Liver (tissue), 3 donors: ENCODE measurements around the gene PRDM2.

ENCODE experiments used
- EGR1 ChIP-seq, 2 donors: IDR thresholded peaks; 2 replicates each; pipeline ENCODE4 v1.6.1; 2016 to 2018; ENCODE audit warnings: antibody characterized with exemption in 2 of 2, low read depth in 2 of 2
- GABPA ChIP-seq, 2 donors: IDR thresholded peaks in 1 of 2; conservative IDR thresholded peaks in 1 of 2; 2 replicates each; pipeline ENCODE4 v1.6.1; 2016; ENCODE audit warnings: antibody characterized with exemption in 2 of 2, mild to moderate bottlenecking in 1 of 2, moderate library complexity in 1 of 2
- JUND ChIP-seq, 2 donors: IDR thresholded peaks; 2 replicates each; pipeline ENCODE4 v1.6.1; 2016; ENCODE audit warnings: antibody characterized with exemption in 2 of 2
- REST ChIP-seq: IDR thresholded peaks from 2 replicates; pipeline ENCODE4 v1.6.1; 2016; ENCODE audit warnings: antibody characterized with exemption, mild to moderate bottlenecking
- RXRA ChIP-seq, 2 donors: IDR thresholded peaks; 2 replicates each; pipeline ENCODE4 v1.6.1; 2017 to 2018; ENCODE audit warnings: antibody characterized with exemption in 2 of 2, mild to moderate bottlenecking in 1 of 2
- TAF1 ChIP-seq: conservative IDR thresholded peaks from 2 replicates; pipeline ENCODE4 v1.6.1; 2016; ENCODE audit warnings: antibody characterized with exemption, mild to moderate bottlenecking
- TF ChIP-seq, protein P1 (sequence below): fragments of 150-350 bp; IDR thresholded peaks from 2 replicates; pipeline ENCODE4 v1.5.1; 2017; ENCODE audit warnings: improper control_type of control experiment, low read depth, low read length; ENCODE audit not compliant: missing input control
- TF ChIP-seq, protein P2 (sequence below): IDR thresholded peaks from 2 replicates; pipeline ENCODE4 v1.6.1; 2016; ENCODE audit warnings: antibody characterized with exemption
- donor health status: healthy.
- donor health status: healthy.

GRCh38 chr1:13830616-13831280 lies 130.8 kb downstream of the PRDM2 start:
- TF ChIP-seq, protein P1, sequence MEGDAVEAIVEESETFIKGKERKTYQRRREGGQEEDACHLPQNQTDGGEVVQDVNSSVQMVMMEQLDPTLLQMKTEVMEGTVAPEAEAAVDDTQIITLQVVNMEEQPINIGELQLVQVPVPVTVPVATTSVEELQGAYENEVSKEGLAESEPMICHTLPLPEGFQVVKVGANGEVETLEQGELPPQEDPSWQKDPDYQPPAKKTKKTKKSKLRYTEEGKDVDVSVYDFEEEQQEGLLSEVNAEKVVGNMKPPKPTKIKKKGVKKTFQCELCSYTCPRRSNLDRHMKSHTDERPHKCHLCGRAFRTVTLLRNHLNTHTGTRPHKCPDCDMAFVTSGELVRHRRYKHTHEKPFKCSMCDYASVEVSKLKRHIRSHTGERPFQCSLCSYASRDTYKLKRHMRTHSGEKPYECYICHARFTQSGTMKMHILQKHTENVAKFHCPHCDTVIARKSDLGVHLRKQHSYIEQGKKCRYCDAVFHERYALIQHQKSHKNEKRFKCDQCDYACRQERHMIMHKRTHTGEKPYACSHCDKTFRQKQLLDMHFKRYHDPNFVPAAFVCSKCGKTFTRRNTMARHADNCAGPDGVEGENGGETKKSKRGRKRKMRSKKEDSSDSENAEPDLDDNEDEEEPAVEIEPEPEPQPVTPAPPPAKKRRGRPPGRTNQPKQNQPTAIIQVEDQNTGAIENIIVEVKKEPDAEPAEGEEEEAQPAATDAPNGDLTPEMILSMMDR: no peak
- TF ChIP-seq, protein P2, sequence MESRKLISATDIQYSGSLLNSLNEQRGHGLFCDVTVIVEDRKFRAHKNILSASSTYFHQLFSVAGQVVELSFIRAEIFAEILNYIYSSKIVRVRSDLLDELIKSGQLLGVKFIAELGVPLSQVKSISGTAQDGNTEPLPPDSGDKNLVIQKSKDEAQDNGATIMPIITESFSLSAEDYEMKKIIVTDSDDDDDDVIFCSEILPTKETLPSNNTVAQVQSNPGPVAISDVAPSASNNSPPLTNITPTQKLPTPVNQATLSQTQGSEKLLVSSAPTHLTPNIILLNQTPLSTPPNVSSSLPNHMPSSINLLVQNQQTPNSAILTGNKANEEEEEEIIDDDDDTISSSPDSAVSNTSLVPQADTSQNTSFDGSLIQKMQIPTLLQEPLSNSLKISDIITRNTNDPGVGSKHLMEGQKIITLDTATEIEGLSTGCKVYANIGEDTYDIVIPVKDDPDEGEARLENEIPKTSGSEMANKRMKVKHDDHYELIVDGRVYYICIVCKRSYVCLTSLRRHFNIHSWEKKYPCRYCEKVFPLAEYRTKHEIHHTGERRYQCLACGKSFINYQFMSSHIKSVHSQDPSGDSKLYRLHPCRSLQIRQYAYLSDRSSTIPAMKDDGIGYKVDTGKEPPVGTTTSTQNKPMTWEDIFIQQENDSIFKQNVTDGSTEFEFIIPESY: no peak
- TF ChIP-seq RXRA (IDR thresholded peaks at IDR 0.05) (no peak), JUND (IDR thresholded peaks at IDR 0.05) (no peak), EGR1 (IDR thresholded peaks at IDR 0.05; ENCODE audit: low read depth in 2 of 2) (no peak), TAF1 (no peak), REST (no peak), GABPA (IDR thresholded peaks at IDR 0.05 in 1 of 2, conservative IDR thresholded peaks at IDR 0.05 in 1 of 2) (no peak)
